ENCODE results near the gene TMEM128. TPM values are rescaled to one million over a fixed set of nuclear protein-coding genes. Genes with fewer than 3 reads are reported as not detected.
"Not testable (repeated sequence)": the region's sequence is repeated elsewhere in the genome, so short reads cannot be mapped to it uniquely, and the experiment has no call there.

TMEM128 gene
- total and polyA plus RNA-seq, 2 of the 13 experiments (the other 11 are each of a cell fraction or from before 2014, with no cell fraction given), result 19.4 to 27.9 TPM

DNA sequence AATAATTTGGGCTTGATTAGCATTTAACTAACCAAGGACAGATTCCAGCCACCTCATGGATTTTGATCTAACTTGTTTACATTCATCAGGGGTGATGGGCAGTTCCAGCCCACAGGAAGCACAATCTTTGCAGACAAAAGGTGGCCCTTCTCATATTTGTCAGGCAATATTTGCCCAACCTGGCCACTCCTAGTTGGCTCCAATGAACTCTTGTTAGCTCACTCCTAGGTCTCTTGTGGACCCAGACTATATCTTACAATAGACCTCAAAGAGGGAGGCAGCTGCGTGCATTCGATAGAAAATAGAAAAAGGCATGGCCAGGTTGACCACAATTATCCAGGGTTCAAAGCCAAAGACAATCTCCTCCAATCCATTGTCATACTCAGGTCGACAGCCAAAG lies 59.5 kb downstream of the TMEM128 start (continued):
- TF ChIP-seq, protein P1, sequence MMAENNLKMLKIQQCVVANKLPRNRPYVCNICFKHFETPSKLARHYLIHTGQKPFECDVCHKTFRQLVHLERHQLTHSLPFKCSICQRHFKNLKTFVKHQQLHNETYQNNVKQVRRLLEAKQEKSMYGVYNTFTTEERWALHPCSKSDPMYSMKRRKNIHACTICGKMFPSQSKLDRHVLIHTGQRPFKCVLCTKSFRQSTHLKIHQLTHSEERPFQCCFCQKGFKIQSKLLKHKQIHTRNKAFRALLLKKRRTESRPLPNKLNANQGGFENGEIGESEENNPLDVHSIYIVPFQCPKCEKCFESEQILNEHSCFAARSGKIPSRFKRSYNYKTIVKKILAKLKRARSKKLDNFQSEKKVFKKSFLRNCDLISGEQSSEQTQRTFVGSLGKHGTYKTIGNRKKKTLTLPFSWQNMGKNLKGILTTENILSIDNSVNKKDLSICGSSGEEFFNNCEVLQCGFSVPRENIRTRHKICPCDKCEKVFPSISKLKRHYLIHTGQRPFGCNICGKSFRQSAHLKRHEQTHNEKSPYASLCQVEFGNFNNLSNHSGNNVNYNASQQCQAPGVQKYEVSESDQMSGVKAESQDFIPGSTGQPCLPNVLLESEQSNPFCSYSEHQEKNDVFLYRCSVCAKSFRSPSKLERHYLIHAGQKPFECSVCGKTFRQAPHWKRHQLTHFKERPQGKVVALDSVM (CRISPR knock-in tag; IDR thresholded peaks at IDR 0.05), result 0 out of 2 replicates have a peak, but pooled peaks have one; percentile 16
- TF ChIP-seq ZNF232 (CRISPR knock-in tag; IDR thresholded peaks at IDR 0.05; ENCODE audit: borderline replicate concordance) (peak; percentile 92), HNF4A (CRISPR knock-in tag; IDR thresholded peaks at IDR 0.05) (peak; percentile 75), ETV5 (CRISPR knock-in tag; IDR thresholded peaks at IDR 0.05; ENCODE audit: borderline replicate concordance) (peak; percentile 87), FOXK1 (CRISPR knock-in tag; IDR thresholded peaks at IDR 0.05; ENCODE audit: borderline replicate concordance, low read depth) (peak; percentile 48; the same call in 1 of the 2 replicates), HMG20B (CRISPR knock-in tag; conservative IDR thresholded peaks at IDR 0.05) (0 out of 2 replicates have a peak, but pooled peaks have one; percentile 60), NCOA2 (CRISPR knock-in tag; IDR thresholded peaks at IDR 0.05) (peak; percentile 74; the same call in 1 of the 2 replicates), GFI1 (CRISPR knock-in tag; IDR thresholded peaks at IDR 0.05; ENCODE audit: borderline replicate concordance) (0 out of 2 replicates have a peak, but pooled peaks have one; percentile 46), NR2F6 (IDR thresholded peaks at IDR 0.05) (peak; percentile 49; the same call in 1 of the 2 replicates), NR2F6 (CRISPR knock-in tag; IDR thresholded peaks at IDR 0.05) (peak; percentile 76; the same call in 1 of the 2 replicates), ELF3 (CRISPR knock-in tag; IDR thresholded peaks at IDR 0.05) (peak; percentile 38; the same call in 1 of the 2 replicates), FOXJ3 (CRISPR knock-in tag; IDR thresholded peaks at IDR 0.05; ENCODE audit: borderline replicate concordance) (peak; percentile 59; the same call in 1 of the 2 replicates), FOXP1 (CRISPR knock-in tag; IDR thresholded peaks at IDR 0.05) (peak; percentile 35; the same call in 1 of the 2 replicates), NR2F2 (IDR thresholded peaks at IDR 0.05; ENCODE audit: borderline replicate concordance, low read depth) (0 out of 2 replicates have a peak, but pooled peaks have one; percentile 20), HDAC1 (CRISPR knock-in tag; IDR thresholded peaks at IDR 0.05) (0 out of 2 replicates have a peak, but pooled peaks have one; percentile 31), BCL6 (CRISPR knock-in tag; IDR thresholded peaks at IDR 0.05) (peak; percentile 50; the same call in 1 of the 2 replicates), PHF21A (CRISPR knock-in tag; IDR thresholded peaks at IDR 0.05) (peak; percentile 72), HOXA3 (CRISPR knock-in tag; IDR thresholded peaks at IDR 0.05) (peak; percentile 55; the same call in 1 of the 2 replicates), HHEX (CRISPR knock-in tag; IDR thresholded peaks at IDR 0.05) (0 out of 2 replicates have a peak, but pooled peaks have one; percentile 35), POGZ (CRISPR knock-in tag; IDR thresholded peaks at IDR 0.05) (peak; percentile 61), TCF7 (IDR thresholded peaks at IDR 0.05; ENCODE audit: low read depth) (peak; percentile 60)
- TF ChIP-seq, protein P2, sequence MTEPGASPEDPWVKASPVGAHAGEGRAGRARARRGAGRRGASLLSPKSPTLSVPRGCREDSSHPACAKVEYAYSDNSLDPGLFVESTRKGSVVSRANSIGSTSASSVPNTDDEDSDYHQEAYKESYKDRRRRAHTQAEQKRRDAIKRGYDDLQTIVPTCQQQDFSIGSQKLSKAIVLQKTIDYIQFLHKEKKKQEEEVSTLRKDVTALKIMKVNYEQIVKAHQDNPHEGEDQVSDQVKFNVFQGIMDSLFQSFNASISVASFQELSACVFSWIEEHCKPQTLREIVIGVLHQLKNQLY (CRISPR knock-in tag; IDR thresholded peaks at IDR 0.05), result peak; percentile 41; the same call in 1 of the 2 replicates
- TF ChIP-seq, protein P3, sequence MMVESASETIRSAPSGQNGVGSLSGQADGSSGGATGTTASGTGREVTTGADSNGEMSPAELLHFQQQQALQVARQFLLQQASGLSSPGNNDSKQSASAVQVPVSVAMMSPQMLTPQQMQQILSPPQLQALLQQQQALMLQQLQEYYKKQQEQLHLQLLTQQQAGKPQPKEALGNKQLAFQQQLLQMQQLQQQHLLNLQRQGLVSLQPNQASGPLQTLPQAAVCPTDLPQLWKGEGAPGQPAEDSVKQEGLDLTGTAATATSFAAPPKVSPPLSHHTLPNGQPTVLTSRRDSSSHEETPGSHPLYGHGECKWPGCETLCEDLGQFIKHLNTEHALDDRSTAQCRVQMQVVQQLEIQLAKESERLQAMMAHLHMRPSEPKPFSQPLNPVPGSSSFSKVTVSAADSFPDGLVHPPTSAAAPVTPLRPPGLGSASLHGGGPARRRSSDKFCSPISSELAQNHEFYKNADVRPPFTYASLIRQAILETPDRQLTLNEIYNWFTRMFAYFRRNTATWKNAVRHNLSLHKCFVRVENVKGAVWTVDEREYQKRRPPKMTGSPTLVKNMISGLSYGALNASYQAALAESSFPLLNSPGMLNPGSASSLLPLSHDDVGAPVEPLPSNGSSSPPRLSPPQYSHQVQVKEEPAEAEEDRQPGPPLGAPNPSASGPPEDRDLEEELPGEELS (CRISPR knock-in tag; IDR thresholded peaks at IDR 0.05), result peak; percentile 81
- TF ChIP-seq FOXP1 (IDR thresholded peaks at IDR 0.05), result not testable (repeated sequence)
- TF ChIP-seq, protein P4, sequence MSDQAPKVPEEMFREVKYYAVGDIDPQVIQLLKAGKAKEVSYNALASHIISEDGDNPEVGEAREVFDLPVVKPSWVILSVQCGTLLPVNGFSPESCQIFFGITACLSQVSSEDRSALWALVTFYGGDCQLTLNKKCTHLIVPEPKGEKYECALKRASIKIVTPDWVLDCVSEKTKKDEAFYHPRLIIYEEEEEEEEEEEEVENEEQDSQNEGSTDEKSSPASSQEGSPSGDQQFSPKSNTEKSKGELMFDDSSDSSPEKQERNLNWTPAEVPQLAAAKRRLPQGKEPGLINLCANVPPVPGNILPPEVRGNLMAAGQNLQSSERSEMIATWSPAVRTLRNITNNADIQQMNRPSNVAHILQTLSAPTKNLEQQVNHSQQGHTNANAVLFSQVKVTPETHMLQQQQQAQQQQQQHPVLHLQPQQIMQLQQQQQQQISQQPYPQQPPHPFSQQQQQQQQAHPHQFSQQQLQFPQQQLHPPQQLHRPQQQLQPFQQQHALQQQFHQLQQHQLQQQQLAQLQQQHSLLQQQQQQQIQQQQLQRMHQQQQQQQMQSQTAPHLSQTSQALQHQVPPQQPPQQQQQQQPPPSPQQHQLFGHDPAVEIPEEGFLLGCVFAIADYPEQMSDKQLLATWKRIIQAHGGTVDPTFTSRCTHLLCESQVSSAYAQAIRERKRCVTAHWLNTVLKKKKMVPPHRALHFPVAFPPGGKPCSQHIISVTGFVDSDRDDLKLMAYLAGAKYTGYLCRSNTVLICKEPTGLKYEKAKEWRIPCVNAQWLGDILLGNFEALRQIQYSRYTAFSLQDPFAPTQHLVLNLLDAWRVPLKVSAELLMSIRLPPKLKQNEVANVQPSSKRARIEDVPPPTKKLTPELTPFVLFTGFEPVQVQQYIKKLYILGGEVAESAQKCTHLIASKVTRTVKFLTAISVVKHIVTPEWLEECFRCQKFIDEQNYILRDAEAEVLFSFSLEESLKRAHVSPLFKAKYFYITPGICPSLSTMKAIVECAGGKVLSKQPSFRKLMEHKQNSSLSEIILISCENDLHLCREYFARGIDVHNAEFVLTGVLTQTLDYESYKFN (CRISPR knock-in tag; conservative IDR thresholded peaks at IDR 0.05), result peak; percentile 86

Measured in HepG2 (cell line).